ENCODE measurements around the gene CLK3. TPM values are rescaled to one million over a fixed set of nuclear protein-coding genes. Genes with fewer than 3 reads are reported as not detected.
A peak's percentile ranks its signal among the peaks of the same experiment; 100 is the strongest.

Gene CLK3
- total and polyA plus RNA-seq, 8 donors: 47.6 to 226 (median 93.2) TPM

- no peak for DNase-seq
- peaks cover 49 to 97% (median 88%) of the 10 kb centered on the region in 4 donors for H3K36me3 ChIP-seq
- intact Hi-C loops (cut with DNase I; ENCODE audit: low total_unique reads): loop anchor here (5.0 to 10.0 kb wide), 2 partner anchors 130 to 262 kb away; no protein-coding TSS in a partner anchor
- H3K9me3 ChIP-seq: no peaks in the 10 kb centered on the region
- H3K27me3 ChIP-seq: no peaks in the 10 kb centered on the region
- WGBS, 5 donors: 62 to 86% (median 67%) methylated on average over 1 of the region's 1 CpG
- H3K4me1 ChIP-seq: peaks cover 0 to 17% (median 13%) of the 10 kb centered on the region in 4 donors
- H3K27ac ChIP-seq: no peak overlapping the region
- TF ChIP-seq POLR2AphosphoS5 (IDR thresholded peaks at IDR 0.05): no peak
- no peak for TF ChIP-seq CTCF (IDR thresholded peaks at IDR 0.05)
- TF ChIP-seq EP300 (IDR thresholded peaks at IDR 0.05): no peak
- TF ChIP-seq POLR2A (IDR thresholded peaks at IDR 0.05): no peak
- H3K4me3 ChIP-seq: no peak overlapping the region
Observed at GRCh38 chr15:74636984-74637383, 21.3 kb downstream of the CLK3 start.

- Histone ChIP-seq H3K27ac (peak overlapping the region; percentile 6 to 84 (median 80)), H3K36me3 (peaks cover 40 to 67% (median 47%) of the 10 kb centered on the region in 4 donors), H3K9me3 (no peaks in the 10 kb centered on the region), H3K4me1 (peaks cover 21 to 48% (median 41%) of the 10 kb centered on the region in 4 donors), H3K27me3 (no peaks in the 10 kb centered on the region), H3K4me3 (no peak overlapping the region)
- intact Hi-C loops (cut with DNase I; ENCODE audit: low total_unique reads): no loop called here
- TF ChIP-seq POLR2A (IDR thresholded peaks at IDR 0.05): no peak
- TF ChIP-seq CTCF (IDR thresholded peaks at IDR 0.05): no peak
- TF ChIP-seq POLR2AphosphoS5 (IDR thresholded peaks at IDR 0.05): no peak
- TF ChIP-seq EP300 (IDR thresholded peaks at IDR 0.05): no peak
- no peak for DNase-seq
- WGBS, 5 donors: 53 to 65% (median 56%) methylated on average over 1 of the region's 1 CpG
Observed at GRCh38 chr15:74641151-74641550, 25.5 kb downstream of the CLK3 start.

GRCh38 chr15:74642348-74642733 is 26.7 kb downstream of the CLK3 start:
- Histone ChIP-seq H3K4me3 (peak overlapping the region in 1 of 4 donors; percentile 3), H3K9me3 (no peaks in the 10 kb centered on the region), H3K36me3 (peaks cover 28 to 55% (median 37%) of the 10 kb centered on the region in 4 donors), H3K4me1 (peaks cover 21 to 60% (median 41%) of the 10 kb centered on the region in 4 donors), H3K27ac (peak overlapping the region; percentile 73 to 88 (median 80)), H3K27me3 (no peaks in the 10 kb centered on the region)
- WGBS, 5 donors: 30 to 70% (median 54%) methylated on average over 4 of the region's 4 CpGs
- peak; percentile 46 to 88 for DNase-seq
- intact Hi-C loops (cut with DNase I; ENCODE audit: low total_unique reads): no loop called here
- no peak for TF ChIP-seq CTCF (IDR thresholded peaks at IDR 0.05)
- no peak for TF ChIP-seq EP300 (IDR thresholded peaks at IDR 0.05)
- TF ChIP-seq POLR2AphosphoS5 (IDR thresholded peaks at IDR 0.05): peak in 1 of 3 donors; percentile 51

- Histone ChIP-seq H3K36me3 (peaks cover 23 to 54% (median 33%) of the 10 kb centered on the region in 4 donors), H3K4me1 (peaks cover 21 to 64% (median 41%) of the 10 kb centered on the region in 4 donors), H3K4me3 (peak overlapping the region in 1 of 4 donors; percentile 3), H3K9me3 (no peaks in the 10 kb centered on the region), H3K27ac (peak overlapping the region; percentile 73 to 88 (median 80)), H3K27me3 (no peaks in the 10 kb centered on the region)
- WGBS, 5 donors: 25 to 53% (median 28%) methylated on average over 11 of the region's 11 CpGs
- no peak for TF ChIP-seq POLR2A (IDR thresholded peaks at IDR 0.05)
- no peak for TF ChIP-seq CTCF (IDR thresholded peaks at IDR 0.05)
- no peak for TF ChIP-seq POLR2AphosphoS5 (IDR thresholded peaks at IDR 0.05)
- TF ChIP-seq EP300 (IDR thresholded peaks at IDR 0.05): no peak
- DNase-seq: peak in 1 of 2 donors; percentile 61
- intact Hi-C loops (cut with DNase I; ENCODE audit: low total_unique reads): no loop called here
Observed at GRCh38 chr15:74642734-74643664, 27.4 kb downstream of the CLK3 start.
